Parathyroid adenoma (tissue), 2 donors: Measurements from ENCODE around the gene LAMA4.

ENCODE experiments used
- H2AFZ ChIP-seq: fragments of 300-600 bp; sonication (generic); one replicate; pipeline ENCODE4 v1.7.0; 2017; ENCODE audit warnings: antibody characterized with exemption, mild to moderate bottlenecking
- H3K27ac ChIP-seq: fragments of 300-600 bp; sonication (generic); one replicate; pipeline ENCODE4 v1.7.0; 2017
- H3K27me3 ChIP-seq: fragments of 300-600 bp; sonication (generic); one replicate; pipeline ENCODE4 v1.7.0; 2017; ENCODE audit warnings: low read length; ENCODE audit not compliant: control insufficient read depth, insufficient read depth
- H3K36me3 ChIP-seq: fragments of 300-600 bp; sonication (generic); one replicate; pipeline ENCODE4 v1.7.0; 2017; ENCODE audit warnings: low read length; ENCODE audit not compliant: control insufficient read depth, insufficient read depth
- H3K4me1 ChIP-seq: fragments of 300-600 bp; sonication (generic); one replicate; pipeline ENCODE4 v1.7.0; 2017; ENCODE audit warnings: control low read depth
- H3K4me2 ChIP-seq: fragments of 300-600 bp; sonication (generic); one replicate; pipeline ENCODE4 v1.7.0; 2017; ENCODE audit warnings: low read length
- H3K4me3 ChIP-seq: fragments of 300-600 bp; sonication (generic); one replicate; pipeline ENCODE4 v1.7.0; 2017; ENCODE audit warnings: low read depth, low read length
- H3K79me2 ChIP-seq: fragments of 300-600 bp; sonication (generic); one replicate; pipeline ENCODE4 v1.7.0; 2017; ENCODE audit warnings: control low read depth
- H3K9ac ChIP-seq: fragments of 300-600 bp; sonication (generic); one replicate; pipeline ENCODE4 v1.7.0; 2017; ENCODE audit warnings: mild to moderate bottlenecking
- H3K9me3 ChIP-seq: fragments of 300-600 bp; sonication (generic); one replicate; pipeline ENCODE4 v1.7.0; 2017; ENCODE audit warnings: low read length; ENCODE audit not compliant: control insufficient read depth
- CTCF ChIP-seq: fragments of 300-600 bp; sonication (generic); IDR thresholded peaks from one replicate; pipeline ENCODE4 v1.7.0; 2017; ENCODE audit warnings: antibody characterized with exemption, mild to moderate bottlenecking
- donor health status: primary hyperparathyroidism.

The LAMA4 gene

GRCh38 chr6:112179631-112180030 lies 74.7 kb downstream of the LAMA4 start:
- Histone ChIP-seq H3K27ac (no peak overlapping the region), H3K36me3 (no peaks in the 10 kb centered on the region), H3K4me3 (no peak overlapping the region), H3K79me2 (no peaks in the 10 kb centered on the region), H3K9me3 (no peaks in the 10 kb centered on the region), H3K9ac (no peak overlapping the region), H2AFZ (no peak overlapping the region), H3K27me3 (no peaks in the 10 kb centered on the region), H3K4me1 (no peaks in the 10 kb centered on the region), H3K4me2 (no peak overlapping the region)
- no peak for TF ChIP-seq CTCF

- no peaks in the 10 kb centered on the region for H3K9me3 ChIP-seq
- H3K27me3 ChIP-seq, result no peaks in the 10 kb centered on the region
- H3K79me2 ChIP-seq, result no peaks in the 10 kb centered on the region
- no peak for TF ChIP-seq CTCF
- H3K4me1 ChIP-seq, result no peaks in the 10 kb centered on the region
- H3K9ac ChIP-seq, result no peak overlapping the region
- no peak overlapping the region for H3K27ac ChIP-seq
- no peak overlapping the region for H3K4me2 ChIP-seq
- H3K4me3 ChIP-seq, result no peak overlapping the region
- no peak overlapping the region for H2AFZ ChIP-seq
- H3K36me3 ChIP-seq, result no peaks in the 10 kb centered on the region
Observed at GRCh38 chr6:112178846-112179245, 75.5 kb downstream of the LAMA4 start.

- Histone ChIP-seq H3K4me2 (no peak overlapping the region), H3K9me3 (no peaks in the 10 kb centered on the region), H3K36me3 (no peaks in the 10 kb centered on the region), H2AFZ (no peak overlapping the region), H3K4me1 (no peaks in the 10 kb centered on the region), H3K27me3 (no peaks in the 10 kb centered on the region), H3K9ac (no peak overlapping the region), H3K27ac (no peak overlapping the region), H3K4me3 (no peak overlapping the region), H3K79me2 (no peaks in the 10 kb centered on the region)
- no peak for TF ChIP-seq CTCF
Observed at GRCh38 chr6:112177092-112177491, 77.3 kb downstream of the LAMA4 start.

- H2AFZ ChIP-seq, result no peak overlapping the region
- no peaks in the 10 kb centered on the region for H3K79me2 ChIP-seq
- no peaks in the 10 kb centered on the region for H3K27me3 ChIP-seq
- no peak overlapping the region for H3K4me3 ChIP-seq
- no peaks in the 10 kb centered on the region for H3K4me1 ChIP-seq
- no peak overlapping the region for H3K4me2 ChIP-seq
- TF ChIP-seq CTCF, result no peak
- H3K9me3 ChIP-seq, result no peaks in the 10 kb centered on the region
- no peak overlapping the region for H3K9ac ChIP-seq
- no peaks in the 10 kb centered on the region for H3K36me3 ChIP-seq
- no peak overlapping the region for H3K27ac ChIP-seq
Observed at GRCh38 chr6:112176175-112176574, 78.2 kb downstream of the LAMA4 start.

- TF ChIP-seq CTCF, result no peak
- no peak overlapping the region for H3K4me3 ChIP-seq
- H3K27ac ChIP-seq, result no peak overlapping the region
- no peaks in the 10 kb centered on the region for H3K79me2 ChIP-seq
- H3K27me3 ChIP-seq, result no peaks in the 10 kb centered on the region
- no peaks in the 10 kb centered on the region for H3K36me3 ChIP-seq
- H3K9ac ChIP-seq, result no peak overlapping the region
- no peaks in the 10 kb centered on the region for H3K4me1 ChIP-seq
- H2AFZ ChIP-seq, result no peak overlapping the region
- no peak overlapping the region for H3K4me2 ChIP-seq
- H3K9me3 ChIP-seq, result no peaks in the 10 kb centered on the region
Observed at GRCh38 chr6:112173221-112173804, 81.1 kb downstream of the LAMA4 start.
